Body of pancreas (tissue), 4 donors: Measurements from ENCODE around the gene ETS2. TPM values are rescaled to one million over a fixed set of nuclear protein-coding genes. Genes with fewer than 3 reads are reported as not detected.

Experiments used
- ATAC-seq: fragments of 150-250 bp; one replicate; pipeline ENCODE4 v1.9.1; 2016
- DNase-seq, 4 donors: peaks; one replicate each; pipeline ENCODE4 v3.0.0-alpha.2; 2019
- H3K27ac ChIP-seq, 4 donors: fragments of 200-600 bp; sonication (generic); 1 replicate in 3 of 4; 2 replicates in 1 of 4; pipeline versions ENCODE4 v1.5.1 to v1.6.1; 2016 to 2019; ENCODE audit warnings: mild to moderate bottlenecking in 1 of 4, mixed read lengths in 1 of 4, moderate library complexity in 1 of 4
- H3K27me3 ChIP-seq, 2 donors: fragments of 200-600 bp; sonication (generic); one replicate each; pipeline ENCODE4 v1.6.0; 2016; ENCODE audit warnings: mild to moderate bottlenecking in 1 of 2
- H3K36me3 ChIP-seq, 2 donors: fragments of 200-600 bp; sonication (generic); replicated peaks in 1 of 2; 2 replicates each; pipeline ENCODE4 v1.5.1; 2016; ENCODE audit warnings: low read depth in 2 of 2; ENCODE audit not compliant: insufficient read depth in 1 of 2
- H3K4me1 ChIP-seq: fragments of 200-600 bp; sonication (generic); one replicate; pipeline ENCODE4 v1.6.0; 2016
- H3K4me3 ChIP-seq, 2 donors: fragments of 200-600 bp; sonication (generic); 1 replicate in 1 of 2; 2 replicates in 1 of 2; pipeline ENCODE4 v1.5.1; 2016 to 2019
- H3K9me3 ChIP-seq, 3 donors: fragments of 200-600 bp; sonication (generic); 1 replicate in 2 of 3; 2 replicates in 1 of 3; pipeline ENCODE4 v1.5.1; 2016
- CTCF ChIP-seq, 7 experiments: fragments of 450-650 bp in 4 of 7; fragments of 200-600 bp in 3 of 7; sonication (generic) in 3 of 7; IDR thresholded peaks; one replicate each; pipeline ENCODE4 v1.5.1; 2016 to 2019; ENCODE audit warnings: antibody characterized with exemption in 7 of 7
- POLR2A ChIP-seq, 3 donors: fragments of 450-650 bp; IDR thresholded peaks; one replicate each; pipeline ENCODE4 v1.6.1; 2016; ENCODE audit warnings: antibody characterized with exemption in 3 of 3, mild to moderate bottlenecking in 2 of 3
- WGBS, 2 donors: methylation state at CpG; one replicate each; pipeline ENCODE4 v1.1.5; 2017; 5-methylcytosine and 5-hydroxymethylcytosine counted together
- intact Hi-C: fragments of 100-400 bp; cut with DNase I; formaldehyde crosslinking; loops from one replicate; pipeline ENCODE4 v1.15.1; 2023
- total RNA-seq, 2 donors: library from RNA; depleted of rRNA; stranded (reverse); fragments of >200 nt; gene quantifications; one replicate each; pipeline ENCODE4 v1.1.0, GENCODE V29; 2016

ETS2 gene
- total RNA-seq, 2 donors from 2014 or later = 17.9 to 25.7 TPM

GRCh38 chr21:38819719-38820159 is 14.0 kb downstream of the ETS2 start:
- no peaks in the 10 kb centered on the region for H3K27me3 ChIP-seq
- H3K4me1 ChIP-seq = no peaks in the 10 kb centered on the region
- DNase-seq (no peak), ATAC-seq (no peak)
- H3K4me3 ChIP-seq = no peak overlapping the region
- no peak overlapping the region for H3K27ac ChIP-seq
- intact Hi-C loops = no loop called here
- 90 to 93% methylated on average over 8 of the region's 8 CpGs for WGBS, 2 donors
- H3K9me3 ChIP-seq = no peaks in the 10 kb centered on the region
- TF ChIP-seq POLR2A (IDR thresholded peaks at IDR 0.05) (no peak), CTCF (IDR thresholded peaks at IDR 0.05) (no peak)
- peaks cover 14 to 70% of the 10 kb centered on the region in 2 donors for H3K36me3 ChIP-seq

GRCh38 chr21:38820471-38821239 is 14.9 kb downstream of the ETS2 start:
- DNase-seq = no peak
- no peaks in the 10 kb centered on the region for H3K4me1 ChIP-seq
- no peak for ATAC-seq

GRCh38 chr21:38821248-38821647 is 15.5 kb downstream of the ETS2 start:
- 83 to 88% methylated on average over 6 of the region's 6 CpGs for WGBS, 2 donors
- no peak overlapping the region for H3K4me3 ChIP-seq
- ATAC-seq (no peak), DNase-seq (no peak)
- peaks cover 14 to 65% of the 10 kb centered on the region in 2 donors for H3K36me3 ChIP-seq
- no peaks in the 10 kb centered on the region for H3K4me1 ChIP-seq
- H3K27me3 ChIP-seq = no peaks in the 10 kb centered on the region
- H3K9me3 ChIP-seq = no peaks in the 10 kb centered on the region
- intact Hi-C loops = no loop called here
- H3K27ac ChIP-seq = no peak overlapping the region
- TF ChIP-seq CTCF (IDR thresholded peaks at IDR 0.05) (no peak), POLR2A (IDR thresholded peaks at IDR 0.05) (no peak)

More at GRCh38 chr21:38820471-38821239, 14.9 kb downstream of the ETS2 start:
- Histone ChIP-seq H3K4me3 (no peak overlapping the region), H3K27ac (no peak overlapping the region), H3K36me3 (peaks cover 14 to 65% of the 10 kb centered on the region in 2 donors), H3K27me3 (no peaks in the 10 kb centered on the region), H3K9me3 (no peaks in the 10 kb centered on the region)
- intact Hi-C loops = no loop called here
- WGBS, 2 donors = 83 to 94% methylated on average over 18 of the region's 18 CpGs
- TF ChIP-seq POLR2A (IDR thresholded peaks at IDR 0.05) (no peak), CTCF (IDR thresholded peaks at IDR 0.05) (no peak)

- intact Hi-C loops = no loop called here
Measured at GRCh38 chr21:38821959-38822682, 16.4 kb downstream of the ETS2 start.

More at GRCh38 chr21:38821959-38822682, 16.4 kb downstream of the ETS2 start:
- TF ChIP-seq CTCF (IDR thresholded peaks at IDR 0.05) (no peak), POLR2A (IDR thresholded peaks at IDR 0.05) (no peak)
- Histone ChIP-seq H3K27ac (peak overlapping the region in 1 of 4 donors; percentile 13), H3K27me3 (no peaks in the 10 kb centered on the region), H3K4me3 (no peak overlapping the region), H3K36me3 (peaks cover 14 to 57% of the 10 kb centered on the region in 2 donors), H3K4me1 (no peaks in the 10 kb centered on the region), H3K9me3 (no peaks in the 10 kb centered on the region)
- DNase-seq (no peak), ATAC-seq (no peak)
- WGBS, 2 donors = 93 to 99% methylated on average over 5 to 9 of the region's 9 CpGs
